Astrocyte (in vitro differentiated cells and primary cell): ENCODE results near the gene THRA. TPM values are rescaled to one million over a fixed set of nuclear protein-coding genes. Genes with fewer than 3 reads are reported as not detected.

ENCODE experiments used
- DNase-seq: peaks from one replicate; pipeline ENCODE4 v3.0.0-alpha.2; 2010; ENCODE audit warnings: low read depth
- FAIRE-seq: peaks from 2 replicates; lab custom pipeline; 2011; peaks lifted over from hg19 to GRCh38; lab: Jason Lieb, UNC
- H2AFZ ChIP-seq: 2 replicates; pipeline ENCODE4 v1.6.0; 2012; ENCODE audit warnings: low read depth, low read length, inconsistent platforms
- H3K27ac ChIP-seq: 2 replicates; pipeline ENCODE4 v1.5.1; 2011; ENCODE audit warnings: low read depth, low read length, inconsistent platforms
- H3K27me3 ChIP-seq: 2 replicates; pipeline ENCODE4 v1.6.0; 2011; ENCODE audit warnings: low read length, inconsistent platforms; ENCODE audit not compliant: insufficient read depth
- H3K36me3 ChIP-seq: 2 replicates; pipeline ENCODE4 v1.5.1; 2011; ENCODE audit warnings: low read length, inconsistent platforms; ENCODE audit not compliant: insufficient read depth
- H3K4me1 ChIP-seq: 2 replicates; pipeline ENCODE4 v1.5.1; 2011; ENCODE audit warnings: low read length, inconsistent platforms; ENCODE audit not compliant: insufficient read depth
- H3K4me2 ChIP-seq: 2 replicates; pipeline ENCODE4 v1.6.0; 2012; ENCODE audit warnings: low read length, inconsistent platforms
- H3K4me3 ChIP-seq: 2 replicates; pipeline ENCODE4 v1.5.1; 2011; ENCODE audit warnings: low read depth, mild to moderate bottlenecking, low read length, inconsistent platforms; ENCODE audit not compliant: insufficient read depth
- H3K79me2 ChIP-seq: 2 replicates; pipeline ENCODE4 v1.6.0; 2012; ENCODE audit warnings: mild to moderate bottlenecking, low read length, inconsistent platforms; ENCODE audit not compliant: insufficient read depth
- H3K9ac ChIP-seq: 2 replicates; pipeline ENCODE4 v1.6.0; 2012; ENCODE audit warnings: mild to moderate bottlenecking, low read length, inconsistent platforms
- H3K9me3 ChIP-seq: 2 replicates; pipeline ENCODE4 v1.5.1; 2012; ENCODE audit warnings: low read depth, mild to moderate bottlenecking, low read length, inconsistent platforms; ENCODE audit not compliant: insufficient read depth
- H4K20me1 ChIP-seq: 2 replicates; pipeline ENCODE4 v1.6.0; 2012; ENCODE audit warnings: low read length, inconsistent platforms; ENCODE audit not compliant: insufficient read depth
- H3K27ac Mint-ChIP-seq: one replicate; pipeline ENCODE4 v1.8.0; 2021; ENCODE audit warnings: mild to moderate bottlenecking, mixed read lengths; ENCODE audit not compliant: unreplicated experiment
- H3K27me3 Mint-ChIP-seq: one replicate; pipeline ENCODE4 v1.8.0; 2021; ENCODE audit warnings: low read depth, mixed read lengths; ENCODE audit not compliant: unreplicated experiment
- H3K36me3 Mint-ChIP-seq: one replicate; pipeline ENCODE4 v1.8.0; 2021; ENCODE audit warnings: low read depth, mixed read lengths; ENCODE audit not compliant: unreplicated experiment
- H3K4me1 Mint-ChIP-seq: one replicate; pipeline ENCODE4 v1.8.0; 2021; ENCODE audit warnings: low read depth, mixed read lengths; ENCODE audit not compliant: unreplicated experiment
- H3K4me3 Mint-ChIP-seq: one replicate; pipeline ENCODE4 v1.8.0; 2021; ENCODE audit warnings: mild to moderate bottlenecking, moderate library complexity, mixed read lengths; ENCODE audit not compliant: unreplicated experiment
- H3K9me3 Mint-ChIP-seq: one replicate; pipeline ENCODE4 v1.8.0; 2021; ENCODE audit warnings: mild to moderate bottlenecking, mixed read lengths; ENCODE audit not compliant: unreplicated experiment
- EZH2 ChIP-seq: IDR thresholded peaks from 2 replicates; pipeline ENCODE4 v1.6.1; 2012; ENCODE audit warnings: mild to moderate bottlenecking, low read length, inconsistent platforms; ENCODE audit not compliant: insufficient read depth
- total RNA-seq: library from RNA; stranded (reverse); gene quantifications from 2 replicates; pipeline ENCODE4 v1.2.1, GENCODE V29; 2021
- TF ChIP-seq, protein P1 (sequence below): IDR thresholded peaks from 2 replicates; pipeline ENCODE4 v1.5.1; 2011; ENCODE audit warnings: low read depth, mild to moderate bottlenecking, inconsistent platforms, low read length, moderate library complexity; ENCODE audit not compliant: insufficient read depth

Gene THRA
- total RNA-seq, 1 donor from 2014 or later = 16.7 TPM

DNA sequence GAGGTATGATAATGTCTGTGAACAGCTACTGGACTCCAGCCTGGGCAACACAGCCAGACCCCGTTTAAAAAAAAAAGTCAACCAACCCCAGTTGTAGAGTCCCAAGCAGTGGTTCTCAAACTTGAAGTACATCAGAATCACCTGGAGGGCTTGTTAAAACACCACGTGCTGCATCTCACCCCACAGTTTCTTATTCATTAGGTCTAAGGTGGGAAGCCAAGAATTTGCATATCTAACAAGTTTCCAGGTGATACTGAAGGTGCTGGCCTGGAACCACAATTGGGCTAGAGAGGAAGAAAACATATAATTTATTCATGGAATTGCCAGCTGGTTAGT, 52.3 kb downstream of the THRA start:
- no peak for TF ChIP-seq EZH2
- TF ChIP-seq, protein P1, sequence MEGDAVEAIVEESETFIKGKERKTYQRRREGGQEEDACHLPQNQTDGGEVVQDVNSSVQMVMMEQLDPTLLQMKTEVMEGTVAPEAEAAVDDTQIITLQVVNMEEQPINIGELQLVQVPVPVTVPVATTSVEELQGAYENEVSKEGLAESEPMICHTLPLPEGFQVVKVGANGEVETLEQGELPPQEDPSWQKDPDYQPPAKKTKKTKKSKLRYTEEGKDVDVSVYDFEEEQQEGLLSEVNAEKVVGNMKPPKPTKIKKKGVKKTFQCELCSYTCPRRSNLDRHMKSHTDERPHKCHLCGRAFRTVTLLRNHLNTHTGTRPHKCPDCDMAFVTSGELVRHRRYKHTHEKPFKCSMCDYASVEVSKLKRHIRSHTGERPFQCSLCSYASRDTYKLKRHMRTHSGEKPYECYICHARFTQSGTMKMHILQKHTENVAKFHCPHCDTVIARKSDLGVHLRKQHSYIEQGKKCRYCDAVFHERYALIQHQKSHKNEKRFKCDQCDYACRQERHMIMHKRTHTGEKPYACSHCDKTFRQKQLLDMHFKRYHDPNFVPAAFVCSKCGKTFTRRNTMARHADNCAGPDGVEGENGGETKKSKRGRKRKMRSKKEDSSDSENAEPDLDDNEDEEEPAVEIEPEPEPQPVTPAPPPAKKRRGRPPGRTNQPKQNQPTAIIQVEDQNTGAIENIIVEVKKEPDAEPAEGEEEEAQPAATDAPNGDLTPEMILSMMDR = no peak
- Mint-ChIP-seq H3K27ac (peak overlapping the region; percentile 98), H3K27me3 (no peaks in the 10 kb centered on the region), H3K9me3 (peaks cover 1% of the 10 kb centered on the region), H3K36me3 (peaks cover 2% of the 10 kb centered on the region), H3K4me3 (no peak overlapping the region), H3K4me1 (peaks cover 50% of the 10 kb centered on the region)
- H3K4me3 ChIP-seq = no peak overlapping the region
- no peaks in the 10 kb centered on the region for H3K27me3 ChIP-seq
- peak overlapping the region; percentile 86 for H3K27ac ChIP-seq
- peak overlapping the region; percentile 83 for H3K4me2 ChIP-seq
- FAIRE-seq = no peak
- no peaks in the 10 kb centered on the region for H3K9me3 ChIP-seq
- H3K9ac ChIP-seq = no peak overlapping the region
- H3K36me3 ChIP-seq = no peaks in the 10 kb centered on the region
- H2AFZ ChIP-seq = no peak overlapping the region
- peaks cover 51% of the 10 kb centered on the region for H3K4me1 ChIP-seq
- no peaks in the 10 kb centered on the region for H4K20me1 ChIP-seq
- DNase-seq = no peak
- peaks cover 4% of the 10 kb centered on the region for H3K79me2 ChIP-seq

DNA sequence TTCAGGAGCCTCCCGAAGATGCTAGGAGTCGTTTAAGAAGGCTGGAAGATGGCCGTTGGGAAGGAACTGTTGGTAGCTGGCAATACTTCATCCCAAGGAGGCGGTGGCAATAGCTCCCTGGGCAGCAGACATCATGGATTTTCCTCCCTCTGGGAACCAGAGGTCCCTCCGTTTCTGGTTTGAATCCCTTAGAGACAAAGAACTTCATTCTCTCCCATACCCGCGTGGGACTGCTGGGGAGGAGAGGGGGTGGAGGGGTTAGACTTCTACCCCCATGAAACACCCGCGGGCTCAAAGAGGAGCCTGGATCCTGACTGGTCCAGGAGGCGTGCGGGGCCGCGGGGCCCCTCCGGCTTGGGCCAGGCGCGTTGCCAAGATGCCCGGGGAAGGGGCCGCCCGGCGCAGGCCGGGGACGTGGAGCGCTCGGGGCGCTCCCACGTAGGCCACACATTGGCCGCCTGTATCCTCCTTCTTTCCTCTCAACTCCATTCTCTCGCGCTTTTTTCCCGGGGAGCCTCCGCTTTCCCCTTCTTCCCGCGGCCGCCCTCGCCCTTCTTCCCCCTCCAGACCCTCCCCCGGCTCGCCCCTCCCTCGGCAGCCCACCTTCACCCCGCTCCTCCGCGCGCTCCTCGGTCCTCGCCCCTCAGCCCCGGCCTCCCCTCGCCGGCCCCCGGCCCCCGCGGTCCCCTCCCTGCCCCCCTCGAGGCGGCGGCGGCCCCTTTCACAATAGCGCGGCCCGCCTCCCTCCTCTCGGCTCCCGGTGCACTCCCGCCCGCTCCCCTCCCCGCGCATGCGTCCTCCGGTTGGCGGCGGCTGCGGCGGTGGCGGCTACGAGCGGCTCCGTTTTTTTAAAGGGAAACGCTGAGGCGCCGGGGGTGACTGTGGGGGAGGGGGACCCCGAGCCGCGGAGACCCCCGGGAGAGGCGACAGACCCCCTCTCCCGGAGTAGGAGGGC, 58.7 kb downstream of the THRA start, which contains the start of gene MSL1:
TSS of gene MSL1 (plus strand) at position 791 of the 955 bp plus-strand sequence. CDS start 642 bp downstream, outside the sequence.
- Mint-ChIP-seq H3K4me3 (peak within 1 kb of the TSS; percentile 90), H3K36me3 (peaks cover 6% of the 10 kb centered on the region), H3K27ac (peak within 1 kb of the TSS; percentile 93), H3K9me3 (peaks cover 1% of the 10 kb centered on the region), H3K4me1 (peaks cover 11% of the 10 kb centered on the region), H3K27me3 (no peaks in the 10 kb centered on the region)
- peak within 1 kb of the TSS; percentile 93 for H3K4me2 ChIP-seq
- TF ChIP-seq, protein P1 = no peak
- no peak for TF ChIP-seq EZH2
- H3K4me1 ChIP-seq = peaks cover 11% of the 10 kb centered on the region
- peak within 1 kb of the TSS; percentile 84 for H3K4me3 ChIP-seq
- peak within 1 kb of the TSS; percentile 71 for H3K27ac ChIP-seq
- DNase-seq (no peak), FAIRE-seq (no peak)
- H3K27me3 ChIP-seq = no peaks in the 10 kb centered on the region
- H2AFZ ChIP-seq = peak within 1 kb of the TSS; percentile 50
- H3K79me2 ChIP-seq = peaks cover 58% of the 10 kb centered on the region
- H3K9me3 ChIP-seq = no peaks in the 10 kb centered on the region
- H3K36me3 ChIP-seq = peaks cover 7% of the 10 kb centered on the region
- peaks cover 33% of the 10 kb centered on the region for H4K20me1 ChIP-seq
- H3K9ac ChIP-seq = peak within 1 kb of the TSS; percentile 89
